Activated CD4-positive, alpha-beta T cell treated with anti-CD3 and anti-CD28 coated beads, Interleukin-2, amount 50 U/mL, for 48 hours (primary cell): ENCODE data around the gene PARVA.
"Not testable (repeated sequence)": the region's sequence is repeated elsewhere in the genome, so short reads cannot be mapped to it uniquely, and the experiment has no call there.

ENCODE experiments used
- DNase-seq, 2 experiments: peaks; one replicate each; pipeline ENCODE4 v3.0.0-alpha.2; 2020

Gene PARVA

GRCh38 chr11:12507391-12507790 lies 130.0 kb downstream of the PARVA start:
- no peak for DNase-seq

- DNase-seq = no peak
These were observed 130.9 kb downstream of the PARVA start for GRCh38 chr11:12508151-12508751.

GRCh38 chr11:12509371-12509770 lies 132.0 kb downstream of the PARVA start:
- DNase-seq = no peak

GRCh38 chr11:12512132-12512531 lies 134.8 kb downstream of the PARVA start:
- no peak for DNase-seq

- DNase-seq = no peak
These were observed 135.5 kb downstream of the PARVA start for GRCh38 chr11:12512826-12513395.

- DNase-seq = no peak
These were observed 139.2 kb downstream of the PARVA start for GRCh38 chr11:12516387-12517105.

GRCh38 chr11:12517306-12517705 lies 139.9 kb downstream of the PARVA start:
- no peak for DNase-seq

GRCh38 chr11:12517741-12518140 lies 140.4 kb downstream of the PARVA start:
- no peak for DNase-seq

GRCh38 chr11:12518606-12519385 lies 141.4 kb downstream of the PARVA start:
- no peak for DNase-seq

- no peak for DNase-seq
These were observed 142.7 kb downstream of the PARVA start for GRCh38 chr11:12520054-12520453.

GRCh38 chr11:12520576-12520975 lies 143.2 kb downstream of the PARVA start:
- not testable (repeated sequence) for DNase-seq

- DNase-seq = no peak
These were observed 146.0 kb downstream of the PARVA start for GRCh38 chr11:12523180-12523924.

- DNase-seq = no peak
These were observed 147.5 kb downstream of the PARVA start for GRCh38 chr11:12524865-12525264.

- DNase-seq = no peak
These were observed 148.2 kb downstream of the PARVA start for GRCh38 chr11:12525466-12526055.

- no peak for DNase-seq
These were observed 149.4 kb downstream of the PARVA start for GRCh38 chr11:12526789-12527188.

GRCh38 chr11:12528487-12528886 lies 151.1 kb downstream of the PARVA start:
- no peak for DNase-seq

- DNase-seq = no peak
These were observed 151.7 kb downstream of the PARVA start for GRCh38 chr11:12529041-12529440.

- no peak for DNase-seq
These were observed 152.4 kb downstream of the PARVA start for GRCh38 chr11:12529793-12530192.

- DNase-seq = no peak
These were observed 153.6 kb downstream of the PARVA start for GRCh38 chr11:12531020-12531419.

- no peak for DNase-seq
These were observed 154.3 kb downstream of the PARVA start for GRCh38 chr11:12531681-12532080.

- no peak for DNase-seq
These were observed 155.2 kb downstream of the PARVA start for GRCh38 chr11:12532580-12532979.

GRCh38 chr11:12534549-12534948 lies 157.2 kb downstream of the PARVA start:
- no peak for DNase-seq
